ENCODE measurements around the gene SMC6. TPM values are rescaled to one million over a fixed set of nuclear protein-coding genes. Genes with fewer than 3 reads are reported as not detected.

The SMC6 gene
- polyA plus RNA-seq, 3 donors = 2.5 to 4.9 (median 4.4) TPM

DNA sequence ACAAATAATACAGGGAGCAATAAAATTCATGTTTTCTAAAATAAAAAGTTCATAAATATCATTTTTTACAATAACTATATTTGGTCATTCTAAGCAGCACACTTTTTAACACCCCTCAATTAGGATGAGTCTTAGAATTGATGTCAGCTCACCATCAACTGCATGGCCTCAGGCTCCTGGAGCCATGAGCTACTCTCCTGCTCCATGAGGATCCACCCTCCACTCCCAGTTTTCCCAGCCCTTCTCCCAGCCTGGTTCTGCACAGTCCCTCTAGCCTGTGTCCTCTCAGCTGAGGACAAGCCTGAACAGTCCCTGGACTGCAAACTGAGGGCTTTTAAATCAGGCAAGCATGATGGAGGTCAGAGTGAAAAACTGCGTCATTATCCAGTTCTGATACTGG, 89.1 kb downstream of the SMC6 start:
- H3K27ac ChIP-seq (ENCODE audit: low read depth, low read length) = no peak overlapping the region
- WGBS, 3 donors = 95 to 100% (median 98%) methylated on average over 1 of the region's 1 CpG

- no peak overlapping the region for H3K27ac ChIP-seq (ENCODE audit: low read depth, low read length)
- WGBS, 3 donors = 84 to 95% (median 87%) methylated on average over 1 of the region's 1 CpG
Measured at GRCh38 chr2:17662723-17663122, 90.9 kb downstream of the SMC6 start.

DNA sequence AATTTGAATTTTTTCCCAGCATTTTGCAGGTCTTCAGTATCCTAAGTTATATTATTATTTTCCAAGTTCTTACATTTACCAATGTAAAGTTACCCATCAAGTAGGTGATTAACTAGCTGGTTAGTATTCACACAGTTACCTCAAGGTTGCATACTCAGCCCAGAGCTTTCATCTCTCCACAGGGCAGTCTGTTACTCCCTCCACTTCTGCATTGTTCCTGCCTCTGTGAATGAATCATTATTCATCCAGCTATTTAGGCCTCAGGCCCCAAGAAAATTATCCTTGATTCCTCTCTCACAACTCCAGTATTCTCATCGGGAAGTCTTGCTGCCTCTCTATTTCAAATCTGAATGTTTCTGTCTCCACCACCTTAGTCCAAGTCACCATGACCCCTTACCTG, 92.2 kb downstream of the SMC6 start:
- H3K27ac ChIP-seq (ENCODE audit: low read depth, low read length) = no peak overlapping the region
- 89 to 100% (median 98%) methylated on average over 1 of the region's 1 CpG for WGBS, 3 donors

- WGBS, 3 donors = 73 to 91% (median 87%) methylated on average over 4 of the region's 4 CpGs
- H3K27ac ChIP-seq (ENCODE audit: low read depth, low read length) = no peak overlapping the region
Measured at GRCh38 chr2:17660219-17660618, 93.4 kb downstream of the SMC6 start.

GRCh38 chr2:17658251-17658843, 95.3 kb downstream of the SMC6 start:
- WGBS, 3 donors = 77 to 94% (median 88%) methylated on average over 6 of the region's 6 CpGs
- H3K27ac ChIP-seq (ENCODE audit: low read depth, low read length) = no peak overlapping the region

- 91 to 97% (median 97%) methylated on average over 4 of the region's 4 CpGs for WGBS, 3 donors
- H3K27ac ChIP-seq (ENCODE audit: low read depth, low read length) = no peak overlapping the region
Measured at GRCh38 chr2:17657759-17658158, 95.9 kb downstream of the SMC6 start.

DNA sequence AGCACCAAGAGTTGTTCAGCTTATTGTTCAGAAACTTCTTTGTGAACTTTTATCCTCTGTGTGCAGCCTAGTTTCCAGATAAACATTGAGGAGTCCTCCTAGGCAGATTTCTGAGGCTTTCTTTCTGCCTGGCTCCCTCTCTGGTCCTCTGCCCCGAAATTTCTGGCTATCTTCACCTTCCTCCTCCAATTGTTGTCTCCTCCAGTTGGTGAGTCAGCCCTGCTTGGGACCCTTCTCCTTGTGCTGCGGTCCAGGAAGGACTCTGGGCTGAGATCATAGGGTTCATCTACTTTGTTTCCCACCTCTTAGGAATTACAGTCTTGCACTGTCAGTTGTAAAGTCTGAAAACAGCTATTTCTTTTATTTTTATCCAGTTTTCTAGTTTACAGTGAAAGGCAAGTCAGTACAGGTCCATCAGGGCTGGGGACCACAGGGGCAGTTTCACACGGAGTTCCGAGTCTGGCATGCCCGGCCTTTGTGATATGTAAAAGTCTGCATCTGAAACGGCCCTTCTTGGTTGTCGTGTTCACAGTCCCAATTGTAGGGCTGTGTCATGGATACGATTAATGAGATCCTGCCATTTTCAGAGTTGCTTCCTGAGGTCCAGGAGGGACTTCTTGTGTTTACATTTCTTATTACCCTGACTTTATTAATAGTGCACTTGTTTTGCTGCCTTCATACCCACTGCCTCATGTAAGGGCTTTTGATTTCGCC, 100.8 kb downstream of the SMC6 start:
- WGBS, 3 donors = 70 to 77% (median 74%) methylated on average over 9 of the region's 9 CpGs
- no peak overlapping the region for H3K27ac ChIP-seq (ENCODE audit: low read depth, low read length)

- WGBS, 3 donors = 88 to 94% (median 92%) methylated on average over 11 of the region's 11 CpGs
- no peak overlapping the region for H3K27ac ChIP-seq (ENCODE audit: low read depth, low read length)
Measured at GRCh38 chr2:17649026-17649425, 104.6 kb downstream of the SMC6 start.

DNA sequence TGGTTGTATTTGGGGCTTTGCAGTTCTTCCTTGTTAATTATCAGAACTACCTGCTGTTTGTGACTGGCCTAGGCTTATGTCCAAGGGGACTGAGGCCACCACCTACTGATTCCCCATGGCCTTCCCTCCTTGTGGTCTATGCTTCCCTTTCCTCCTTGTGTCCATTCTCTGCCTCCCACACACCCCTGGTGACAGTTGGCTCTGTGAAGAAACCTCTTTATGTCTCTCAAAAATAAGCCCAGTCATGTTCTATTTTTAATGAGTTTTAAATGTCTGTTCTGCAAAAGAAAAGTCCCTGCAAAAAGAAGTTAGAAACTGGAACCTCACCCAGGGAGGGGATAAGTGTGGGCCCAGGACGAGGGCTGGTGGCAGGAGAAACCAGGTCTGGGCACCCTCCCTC, 105.0 kb downstream of the SMC6 start:
- 44 to 75% (median 63%) methylated on average over 1 of the region's 1 CpG for WGBS, 3 donors
- no peak overlapping the region for H3K27ac ChIP-seq (ENCODE audit: low read depth, low read length)

DNA sequence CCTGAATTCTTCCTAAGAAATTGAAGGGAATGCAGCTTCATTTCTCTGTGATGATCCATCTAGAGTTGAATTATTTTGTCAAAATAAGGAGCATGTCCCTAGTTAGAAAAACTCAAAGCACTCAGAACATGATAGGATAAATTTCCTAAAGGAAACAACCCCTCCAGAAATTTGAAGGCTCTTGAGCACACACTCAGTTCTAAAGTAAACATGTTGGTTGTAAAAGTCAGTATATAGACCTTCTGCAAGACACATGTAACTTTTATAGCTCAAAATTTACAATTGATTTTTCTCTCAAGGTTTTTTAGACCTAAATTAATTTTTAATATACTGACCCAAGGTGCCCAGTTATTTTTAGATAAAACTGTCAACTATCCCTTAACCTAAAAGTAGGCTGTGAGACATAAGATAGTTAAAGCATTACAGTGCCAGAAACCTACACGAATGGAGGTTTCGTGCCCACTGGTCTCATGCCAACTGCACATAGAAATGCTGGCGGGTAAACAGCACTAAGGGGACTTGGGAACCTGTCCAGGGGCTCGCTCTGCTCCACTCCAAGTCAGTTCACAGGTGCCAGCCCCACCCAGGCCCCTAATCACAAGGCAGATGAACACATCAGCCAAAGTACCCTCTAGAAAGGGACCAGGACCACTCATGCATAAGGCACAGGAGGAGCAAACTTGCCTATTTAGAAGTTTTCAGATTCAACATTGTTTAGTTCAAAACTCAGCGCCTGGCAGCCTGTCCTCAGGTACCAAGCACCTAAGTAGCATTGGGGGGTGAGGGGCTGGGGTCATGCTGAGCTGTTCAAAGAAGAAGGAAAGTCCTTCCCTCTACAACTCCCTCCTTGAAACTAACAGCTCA, 106.5 kb downstream of the SMC6 start:
- H3K27ac ChIP-seq (ENCODE audit: low read depth, low read length) = no peak overlapping the region
- WGBS, 3 donors = 42 to 78% (median 76%) methylated on average over 5 of the region's 5 CpGs

DNA sequence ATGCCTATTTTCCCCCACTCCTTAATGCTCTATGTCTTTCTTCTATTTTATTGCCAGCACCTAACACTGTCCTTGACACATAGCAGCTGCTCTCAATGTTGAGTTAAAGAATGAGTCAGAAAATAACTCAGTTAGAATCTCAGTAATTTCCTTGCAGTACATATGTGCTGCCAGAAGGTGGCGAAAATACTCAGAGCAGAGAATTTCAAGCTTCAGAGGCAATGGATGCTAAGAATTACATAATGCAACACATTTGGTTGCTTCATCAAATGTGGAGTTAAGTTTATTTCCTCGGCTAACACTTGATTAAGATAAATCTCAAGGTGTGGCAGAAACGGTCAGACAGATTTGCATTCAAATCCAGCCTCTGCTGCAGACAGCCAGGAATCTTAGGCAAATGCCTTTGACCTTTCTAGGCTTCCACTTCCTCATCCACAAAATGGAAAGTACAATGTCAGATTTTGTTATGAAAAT, 107.5 kb downstream of the SMC6 start:
- 0 to 3% (median 2%) methylated on average over 3 of the region's 3 CpGs for WGBS, 3 donors
- H3K27ac ChIP-seq (ENCODE audit: low read depth, low read length) = no peak overlapping the region

GRCh38 chr2:17644997-17645720, 108.5 kb downstream of the SMC6 start:
- H3K27ac ChIP-seq (ENCODE audit: low read depth, low read length) = no peak overlapping the region
- WGBS, 3 donors = 80 to 91% (median 88%) methylated on average over 4 of the region's 4 CpGs

DNA sequence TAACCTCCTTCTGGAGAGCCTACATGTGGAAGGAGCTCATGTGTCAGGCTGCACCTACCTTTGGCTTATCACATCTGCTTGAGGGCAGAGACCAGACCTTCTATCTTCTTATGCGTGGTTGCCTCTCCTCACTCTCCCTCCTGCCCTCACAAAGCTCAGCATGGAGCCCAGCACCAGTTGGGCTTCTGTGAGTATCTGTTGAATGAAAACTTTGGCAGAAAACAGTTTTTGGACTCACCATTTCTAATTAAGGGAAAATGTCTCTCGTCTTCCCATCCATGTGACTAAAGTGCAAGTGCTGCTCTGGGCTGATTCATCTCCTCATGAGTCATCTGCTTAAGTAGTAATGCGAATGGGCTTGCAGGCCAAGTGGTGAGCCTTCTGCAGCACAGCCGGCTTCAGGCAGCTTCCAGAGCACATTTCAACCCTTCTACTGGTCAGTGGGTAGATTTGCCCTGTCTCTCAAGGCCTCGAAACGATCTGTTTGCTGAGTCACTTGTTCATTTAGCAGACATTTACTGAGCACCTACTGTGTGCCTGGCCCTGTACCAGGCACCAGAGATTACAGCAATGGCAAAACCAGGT, 110.5 kb downstream of the SMC6 start:
- no peak overlapping the region for H3K27ac ChIP-seq (ENCODE audit: low read depth, low read length)
- 54 to 84% (median 54%) methylated on average over 6 of the region's 6 CpGs for WGBS, 3 donors

DNA sequence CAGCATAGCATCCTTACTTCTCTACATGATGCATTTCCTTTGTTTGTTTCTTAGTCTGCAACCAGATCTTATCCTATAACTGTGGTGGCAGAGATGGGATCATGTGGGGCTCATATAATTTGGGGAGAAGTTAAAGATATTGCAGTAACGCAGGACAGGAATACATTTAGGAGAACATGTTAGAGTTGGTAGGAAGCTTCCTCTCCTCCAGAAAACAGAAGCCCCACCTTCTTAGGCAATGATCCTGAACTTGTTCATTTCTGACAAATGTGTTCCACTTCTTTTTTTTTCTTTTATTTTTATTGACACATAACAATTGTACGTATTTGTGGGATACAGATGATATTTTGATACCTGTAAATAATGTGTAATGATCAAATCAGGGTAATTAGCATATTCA, 113.2 kb downstream of the SMC6 start:
- no peak overlapping the region for H3K27ac ChIP-seq (ENCODE audit: low read depth, low read length)
- WGBS, 3 donors = 86 to 94% (median 88%) methylated on average over 2 of the region's 2 CpGs

- H3K27ac ChIP-seq (ENCODE audit: low read depth, low read length) = no peak overlapping the region
- 81 to 92% (median 89%) methylated on average over 7 of the region's 7 CpGs for WGBS, 3 donors
Measured at GRCh38 chr2:17638196-17638743, 115.3 kb downstream of the SMC6 start.

DNA sequence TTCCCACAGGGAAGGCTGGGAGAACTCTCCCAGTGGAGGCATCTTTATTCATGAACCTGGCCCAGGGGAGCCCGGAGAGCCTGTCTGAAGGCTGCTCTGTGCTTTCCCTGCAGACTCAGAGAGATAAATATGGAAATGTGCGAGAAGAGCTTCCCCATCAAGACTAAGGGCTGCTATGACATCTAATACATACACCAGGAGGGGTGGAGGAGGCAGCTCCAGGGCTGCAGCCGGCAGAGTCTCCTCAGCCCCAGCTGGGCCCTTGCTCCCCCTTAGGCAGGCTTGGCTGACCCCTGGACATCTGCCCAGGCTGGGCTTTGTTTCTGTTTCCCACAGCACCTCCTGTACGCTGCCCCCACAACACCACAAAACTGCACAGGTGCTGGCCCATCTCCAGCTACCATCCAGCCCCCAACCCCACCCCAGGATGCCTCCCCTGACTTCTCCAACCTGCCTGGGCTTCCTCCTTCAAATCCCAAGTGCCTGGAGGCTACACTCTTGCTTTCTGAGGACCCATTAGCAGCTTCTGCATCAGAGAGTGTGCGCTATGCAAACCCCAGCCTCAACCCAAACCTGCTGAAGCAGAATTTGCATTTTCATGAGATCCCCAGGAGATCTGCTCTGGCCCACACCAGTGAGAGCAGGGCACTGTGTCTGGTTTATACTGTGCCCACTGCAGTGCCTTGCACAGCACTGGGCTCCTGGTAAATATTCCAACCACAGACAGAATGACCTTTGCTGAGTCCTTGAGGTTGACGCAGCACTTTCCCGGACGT, 116.3 kb downstream of the SMC6 start:
- 60 to 76% (median 71%) methylated on average over 8 of the region's 8 CpGs for WGBS, 3 donors
- H3K27ac ChIP-seq (ENCODE audit: low read depth, low read length) = no peak overlapping the region

DNA sequence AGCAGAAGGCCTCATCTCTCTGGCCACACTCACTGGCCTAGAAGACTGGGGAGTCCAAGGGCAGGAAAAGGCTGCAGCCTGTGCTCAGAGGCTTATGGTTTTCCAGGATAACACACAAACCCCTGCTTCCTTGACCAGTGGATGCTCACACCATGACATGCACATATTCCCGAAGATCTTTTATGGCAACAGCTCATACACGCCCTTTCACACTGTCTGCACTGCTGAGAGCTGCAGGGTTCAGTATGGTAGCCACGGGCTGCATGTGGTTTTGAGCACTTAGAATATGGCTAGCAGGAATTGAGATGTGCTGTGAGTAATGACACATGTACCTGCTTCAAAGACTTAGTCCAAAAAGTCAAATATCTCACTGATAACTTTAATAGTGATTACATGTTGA, 117.4 kb downstream of the SMC6 start:
- 86 to 90% (median 86%) methylated on average over 3 of the region's 3 CpGs for WGBS, 3 donors
- no peak overlapping the region for H3K27ac ChIP-seq (ENCODE audit: low read depth, low read length)
